Muscle of leg (tissue), 11 donors: ENCODE data around the gene GRM1. TPM values are rescaled to one million over a fixed set of nuclear protein-coding genes. Genes with fewer than 3 reads are reported as not detected.

Experiments
- DNase-seq: peaks from one replicate; pipeline ENCODE4 v3.0.0; 2013
- H3K27ac ChIP-seq: one replicate; pipeline ENCODE4 v1.5.1; 2013; ENCODE audit warnings: mild to moderate bottlenecking, low read length, control low read depth
- H3K27me3 ChIP-seq: one replicate; pipeline ENCODE4 v1.6.1; 2013; ENCODE audit warnings: low read length; ENCODE audit not compliant: control insufficient read depth, insufficient read depth
- H3K36me3 ChIP-seq: one replicate; pipeline ENCODE4 v1.6.1; 2013; ENCODE audit warnings: low read length; ENCODE audit not compliant: control insufficient read depth, insufficient read depth
- H3K4me1 ChIP-seq: one replicate; pipeline ENCODE4 v1.6.1; 2013; ENCODE audit warnings: low read length; ENCODE audit not compliant: control insufficient read depth, insufficient read depth
- H3K4me3 ChIP-seq: one replicate; pipeline ENCODE4 v1.5.1; 2013; ENCODE audit warnings: low read length, control low read depth
- H3K9me3 ChIP-seq: replicated peaks from 2 replicates; pipeline ENCODE4 v1.6.1; 2013; ENCODE audit warnings: low read depth, low read length; ENCODE audit not compliant: control insufficient read depth
- WGBS: methylation state at CpG from one replicate; pipeline ENCODE4 v1.1.5; 2013; ENCODE audit warnings: missing lambda C conversion rate; ENCODE audit not compliant: insufficient coverage; 5-methylcytosine and 5-hydroxymethylcytosine counted together
- polyA plus RNA-seq, 8 donors: library from polyadenylated mRNA; unstranded; fragments of 120-200 nt; gene quantifications; one replicate each; pipeline versions ENCODE4 v1.2.1 to v1.2.3, GENCODE V29; 2013; ENCODE audit warnings: inconsistent platforms in 1 of 8, low replicate concordance in 1 of 8; ENCODE audit not compliant: insufficient read length in 8 of 8, insufficient read depth in 1 of 8
- total RNA-seq: library from RNA; stranded (reverse); fragments of 120-200 nt; gene quantifications from one replicate; pipeline ENCODE4 v1.2.4, GENCODE V29; 2013

GRM1 gene
- total and polyA plus RNA-seq, 9 donors = 0.05 to 0.18 (median 0.09) TPM

DNA sequence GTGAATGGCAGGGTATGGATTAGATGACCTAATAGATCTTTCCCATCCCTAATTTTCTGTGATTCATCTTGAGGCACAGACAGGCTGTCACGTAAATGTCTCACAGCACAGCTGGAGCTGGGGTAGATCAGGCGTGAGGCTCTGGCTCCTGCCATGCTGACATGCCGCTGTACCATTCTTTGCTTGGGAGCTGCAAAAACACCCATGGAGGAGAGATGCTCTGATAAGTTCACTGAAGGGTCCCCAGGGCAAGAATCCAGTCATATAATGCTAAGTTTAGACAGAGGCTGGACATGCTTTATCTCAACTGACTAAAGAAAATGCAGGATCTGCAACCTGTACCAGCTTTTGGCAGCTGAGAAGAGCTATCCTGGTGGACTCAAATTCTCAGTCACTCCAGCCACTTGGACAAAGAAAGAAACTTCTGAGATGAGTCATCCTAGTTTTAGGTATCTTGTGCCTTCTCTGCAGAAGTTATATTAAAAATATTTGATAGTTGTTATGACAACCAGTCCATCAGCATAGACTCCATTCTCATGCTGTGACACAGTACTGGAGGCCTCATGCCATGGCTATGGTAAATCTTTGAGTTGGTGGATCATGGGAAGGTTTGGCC, 329.7 kb downstream of the GRM1 start:
- Histone ChIP-seq H3K9me3 (no peaks in the 10 kb centered on the region), H3K4me1 (no peaks in the 10 kb centered on the region), H3K36me3 (no peaks in the 10 kb centered on the region), H3K27ac (no peak overlapping the region), H3K27me3 (no peaks in the 10 kb centered on the region), H3K4me3 (no peak overlapping the region)
- 76% methylated on average over 3 of the region's 3 CpGs for WGBS
- DNase-seq = no peak

DNA sequence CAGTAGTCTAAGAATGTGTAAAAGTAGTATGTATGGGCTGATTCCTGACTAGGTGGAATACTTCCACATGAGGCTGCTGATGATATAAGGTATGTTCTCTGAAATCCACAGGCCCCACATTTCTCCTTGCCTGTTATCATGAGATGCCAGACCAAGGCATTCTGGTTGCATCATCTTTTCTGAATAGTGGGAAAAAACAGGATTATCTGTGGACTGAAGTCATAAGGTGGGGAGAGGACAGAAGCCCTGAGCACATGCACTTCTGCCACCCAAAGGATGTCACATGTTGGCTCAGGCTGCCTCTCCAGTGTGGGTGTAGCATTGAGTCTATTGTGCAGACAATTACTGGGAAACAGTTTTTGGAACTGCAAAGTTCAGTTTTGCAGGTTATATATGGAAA, 330.3 kb downstream of the GRM1 start:
- no peaks in the 10 kb centered on the region for H3K9me3 ChIP-seq
- no peak overlapping the region for H3K4me3 ChIP-seq
- H3K27ac ChIP-seq = no peak overlapping the region
- H3K27me3 ChIP-seq = no peaks in the 10 kb centered on the region
- no peak for DNase-seq
- H3K4me1 ChIP-seq = no peaks in the 10 kb centered on the region
- H3K36me3 ChIP-seq = no peaks in the 10 kb centered on the region

DNA sequence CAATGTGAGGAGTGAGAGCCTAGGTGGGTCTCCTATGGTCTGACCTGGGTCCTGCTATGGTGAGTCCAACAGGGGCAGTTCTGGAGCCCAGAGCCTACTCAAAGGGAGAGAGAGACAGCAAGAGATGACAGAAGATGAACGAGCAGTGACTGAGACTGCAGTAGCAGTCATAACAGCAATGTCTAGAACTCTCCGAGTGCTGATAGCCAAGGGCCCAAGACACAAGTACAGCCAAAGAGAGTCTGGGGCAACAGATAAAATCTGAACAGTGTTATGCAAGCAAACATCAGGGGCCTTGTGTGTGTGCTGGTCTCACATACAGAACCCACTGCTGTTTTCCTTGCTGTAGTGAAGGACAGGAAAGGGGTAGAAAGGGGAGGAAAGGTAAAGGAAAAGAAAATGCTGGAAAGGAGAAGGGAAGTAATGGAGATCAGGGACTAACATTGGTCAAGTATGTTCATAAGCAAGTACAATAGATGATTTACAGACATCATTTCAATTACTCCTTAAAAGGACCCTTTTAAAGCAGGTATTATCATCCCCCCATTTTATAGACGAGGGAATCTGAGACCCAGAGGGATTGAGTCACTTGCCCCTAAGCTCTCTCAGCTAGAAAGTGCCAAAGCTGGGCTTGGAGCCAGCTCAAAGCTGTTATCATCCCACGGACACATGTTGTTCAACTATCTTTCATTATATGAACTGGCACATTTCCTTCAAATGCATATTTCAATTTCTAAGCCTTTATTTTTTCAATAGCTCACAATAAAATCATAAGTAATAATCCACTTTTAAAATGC, 332.5 kb downstream of the GRM1 start:
- peak; percentile 52 for DNase-seq
- Histone ChIP-seq H3K27ac (no peak overlapping the region), H3K4me3 (no peak overlapping the region), H3K27me3 (no peaks in the 10 kb centered on the region), H3K9me3 (no peaks in the 10 kb centered on the region), H3K4me1 (no peaks in the 10 kb centered on the region), H3K36me3 (no peaks in the 10 kb centered on the region)
- WGBS = 39% methylated on average over 4 of the region's 4 CpGs

DNA sequence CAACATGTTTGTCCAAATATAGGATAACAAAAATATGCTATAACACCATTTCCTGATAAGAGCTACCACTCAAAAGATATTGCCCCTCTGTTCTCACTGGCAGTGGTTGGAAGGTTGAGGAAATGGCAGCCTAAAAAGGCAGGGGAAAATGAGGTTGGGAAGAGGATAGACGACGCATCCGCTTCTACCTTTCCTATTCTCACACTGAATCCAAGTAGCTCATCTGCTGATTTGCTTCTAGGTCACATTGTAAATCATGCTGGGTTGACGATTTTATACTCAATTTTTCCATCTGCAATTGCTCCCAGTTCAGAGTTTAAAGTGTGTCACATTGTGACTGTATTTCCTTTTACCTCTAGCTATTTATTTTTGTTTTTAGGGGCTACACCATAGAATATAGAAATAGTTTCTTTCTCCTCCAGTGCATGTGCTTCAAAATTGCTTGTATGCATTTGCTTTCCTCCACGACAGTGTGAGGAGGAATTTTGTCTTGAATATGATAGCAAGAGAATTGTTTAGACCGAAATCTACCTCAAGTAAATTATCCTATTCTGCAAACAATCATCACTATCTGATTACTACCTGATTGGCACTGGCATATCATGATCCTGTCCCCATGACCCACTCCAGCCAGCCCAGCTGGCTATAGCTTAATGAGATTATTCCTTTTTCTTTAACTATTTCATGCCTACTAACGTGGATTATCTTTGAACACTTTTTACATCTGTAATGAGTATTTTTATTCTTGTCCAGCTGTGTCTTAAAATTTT, 335.2 kb downstream of the GRM1 start:
- DNase-seq = no peak
- Histone ChIP-seq H3K36me3 (no peaks in the 10 kb centered on the region), H3K4me1 (no peaks in the 10 kb centered on the region), H3K27ac (no peak overlapping the region), H3K9me3 (no peaks in the 10 kb centered on the region), H3K27me3 (no peaks in the 10 kb centered on the region), H3K4me3 (no peak overlapping the region)
- WGBS = no CpG with 5 or more reads among the region's 7 CpGs

DNA sequence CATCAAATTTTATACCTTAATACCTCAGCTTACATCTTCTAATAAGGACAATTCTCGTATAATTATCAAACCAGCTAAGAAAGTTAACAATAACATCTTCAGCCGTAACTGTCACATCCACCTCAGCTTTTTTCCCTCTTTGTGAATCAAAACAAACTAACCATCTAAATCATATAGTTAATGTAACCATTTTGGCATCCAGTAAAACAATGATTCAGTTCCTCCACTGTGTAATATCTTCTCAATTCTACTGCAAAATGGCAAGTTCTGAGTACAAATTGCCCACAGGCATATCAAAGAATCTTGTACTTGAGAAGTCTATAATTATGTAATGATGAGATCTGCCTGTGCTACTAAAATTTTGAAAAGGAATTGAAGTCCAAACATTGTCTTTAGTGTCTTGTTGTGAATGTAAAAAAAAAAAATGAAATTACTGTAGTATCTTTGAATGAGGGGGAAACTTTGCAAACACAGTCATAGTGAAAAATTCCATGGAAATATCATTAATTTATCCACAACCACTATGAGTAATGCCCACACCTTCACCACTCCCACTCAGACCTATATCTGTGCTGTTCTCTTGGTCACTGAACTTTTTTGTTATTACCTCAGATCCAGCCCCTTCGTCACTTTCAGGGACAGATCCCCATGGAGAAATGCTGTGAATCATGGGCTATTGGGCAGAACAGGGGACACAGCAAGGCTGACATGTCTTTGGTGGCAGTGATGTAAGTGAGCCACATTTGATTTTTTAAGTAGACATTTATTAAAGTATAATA, 336.1 kb downstream of the GRM1 start:
- Histone ChIP-seq H3K4me3 (no peak overlapping the region), H3K4me1 (no peaks in the 10 kb centered on the region), H3K27me3 (no peaks in the 10 kb centered on the region), H3K36me3 (no peaks in the 10 kb centered on the region), H3K9me3 (no peaks in the 10 kb centered on the region), H3K27ac (no peak overlapping the region)
- 100% methylated on average over 2 of the region's 3 CpGs for WGBS
- no peak for DNase-seq

DNA sequence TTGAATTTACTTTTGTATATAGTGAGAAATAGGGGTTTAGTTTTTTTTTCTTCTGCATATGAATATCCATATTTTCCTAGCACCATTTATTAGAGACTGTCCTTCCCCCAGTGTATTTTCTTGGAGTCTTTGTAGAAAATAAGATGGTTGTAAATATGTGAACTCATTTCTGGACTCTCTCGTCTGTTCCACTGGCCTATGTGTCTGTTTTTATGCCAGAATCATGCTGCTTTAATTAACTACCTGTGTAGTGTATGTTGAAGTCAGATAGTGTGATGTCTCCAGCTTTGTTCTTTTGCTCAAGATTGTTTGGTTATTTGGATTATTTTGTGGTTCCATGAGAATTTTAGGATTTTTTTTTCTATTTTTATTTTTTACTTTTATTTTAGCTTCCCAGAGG, 338.2 kb downstream of the GRM1 start:
- H3K9me3 ChIP-seq = peaks cover 2% of the 10 kb centered on the region
- DNase-seq = no peak
- WGBS = 20% methylated on average over 1 of the region's 1 CpG
- no peak overlapping the region for H3K4me3 ChIP-seq
- no peaks in the 10 kb centered on the region for H3K4me1 ChIP-seq
- H3K36me3 ChIP-seq = no peaks in the 10 kb centered on the region
- no peaks in the 10 kb centered on the region for H3K27me3 ChIP-seq
- no peak overlapping the region for H3K27ac ChIP-seq

DNA sequence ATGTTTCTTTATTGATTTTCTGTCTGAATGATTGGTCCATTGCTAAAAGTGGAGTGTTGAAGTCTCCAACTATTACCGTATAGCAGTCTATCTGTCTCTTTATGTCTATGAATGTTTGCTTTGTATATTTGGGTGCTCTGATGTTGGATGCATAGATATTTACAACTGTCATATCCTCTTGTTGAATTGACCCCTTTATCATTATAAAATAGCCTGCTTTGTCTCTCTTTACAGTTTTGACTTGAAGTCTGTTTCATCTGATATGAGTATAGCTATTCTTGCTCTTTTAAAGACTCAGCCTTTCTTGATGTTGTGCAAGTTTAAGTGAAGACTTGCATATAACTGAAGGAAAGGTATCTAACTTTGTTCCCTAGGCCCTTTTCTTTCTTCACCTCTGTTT, 341.0 kb downstream of the GRM1 start:
- no peak for DNase-seq
- Histone ChIP-seq H3K4me3 (no peak overlapping the region), H3K9me3 (peaks cover 2% of the 10 kb centered on the region), H3K36me3 (no peaks in the 10 kb centered on the region), H3K27ac (no peak overlapping the region), H3K27me3 (no peaks in the 10 kb centered on the region), H3K4me1 (no peaks in the 10 kb centered on the region)
- no CpG with 5 or more reads among the region's 1 CpG for WGBS

DNA sequence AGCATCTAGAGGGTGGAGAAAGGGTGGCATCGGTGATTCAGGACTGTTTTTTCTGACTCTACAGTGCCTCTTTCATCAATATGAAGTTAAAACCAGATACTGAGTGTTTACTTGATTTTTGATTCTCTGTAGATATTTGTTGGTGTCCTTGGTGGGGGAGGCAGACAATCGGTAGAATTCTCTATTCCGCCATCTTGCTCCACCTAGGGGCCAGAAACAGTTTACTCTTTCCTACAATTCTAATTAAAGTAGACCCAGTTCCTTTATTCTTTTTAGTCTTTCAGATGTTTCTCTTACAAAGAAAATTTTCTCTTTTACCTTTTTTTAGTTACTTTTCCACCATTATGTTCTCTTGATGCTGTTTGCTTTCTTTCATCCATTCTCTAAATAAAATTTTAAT, 352.6 kb downstream of the GRM1 start:
- Histone ChIP-seq H3K36me3 (no peaks in the 10 kb centered on the region), H3K4me3 (no peak overlapping the region), H3K27me3 (no peaks in the 10 kb centered on the region), H3K9me3 (no peaks in the 10 kb centered on the region), H3K4me1 (no peaks in the 10 kb centered on the region), H3K27ac (no peak overlapping the region)
- no peak for DNase-seq
- no CpG with 5 or more reads among the region's 3 CpGs for WGBS

DNA sequence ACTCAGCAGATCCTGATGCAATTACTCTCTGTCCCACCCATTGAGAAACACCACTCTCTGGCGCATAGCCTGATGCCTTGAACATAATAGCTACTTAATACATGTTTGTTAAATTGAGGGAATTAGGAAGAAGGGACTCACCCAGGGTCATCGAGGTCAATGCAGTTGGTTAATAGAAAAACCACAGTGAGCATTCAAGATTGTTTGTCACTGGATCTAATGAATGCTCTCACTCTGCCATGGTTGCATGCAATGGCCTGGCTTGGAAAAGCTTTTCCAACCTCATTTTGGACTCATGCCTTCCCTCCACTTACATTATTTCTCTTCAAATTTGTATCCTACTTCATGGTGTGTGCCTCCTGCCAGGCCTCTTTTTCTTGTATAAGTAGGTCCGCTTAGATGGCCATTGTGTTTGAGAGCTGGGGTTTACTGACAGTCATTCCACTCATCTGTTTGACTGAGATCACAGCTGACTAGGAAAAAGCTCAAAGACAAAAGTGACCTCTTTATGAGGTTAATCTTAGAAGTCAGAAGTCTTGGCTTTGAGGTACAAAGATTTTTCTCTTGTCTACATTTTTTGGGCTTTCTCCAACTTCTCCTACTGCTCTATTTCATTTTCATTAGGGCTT, 360.0 kb downstream of the GRM1 start:
- no CpG with 5 or more reads among the region's 3 CpGs for WGBS
- no peak overlapping the region for H3K27ac ChIP-seq
- no peaks in the 10 kb centered on the region for H3K36me3 ChIP-seq
- H3K9me3 ChIP-seq = no peaks in the 10 kb centered on the region
- DNase-seq = no peak
- no peaks in the 10 kb centered on the region for H3K4me1 ChIP-seq
- H3K27me3 ChIP-seq = no peaks in the 10 kb centered on the region
- H3K4me3 ChIP-seq = no peak overlapping the region
